Measurements from ENCODE around the gene SALL3. TPM values are rescaled to one million over a fixed set of nuclear protein-coding genes. Genes with fewer than 3 reads are reported as not detected.

The SALL3 gene
- total and polyA plus RNA-seq, 3 experiments from 2014 or later = not detected

DNA sequence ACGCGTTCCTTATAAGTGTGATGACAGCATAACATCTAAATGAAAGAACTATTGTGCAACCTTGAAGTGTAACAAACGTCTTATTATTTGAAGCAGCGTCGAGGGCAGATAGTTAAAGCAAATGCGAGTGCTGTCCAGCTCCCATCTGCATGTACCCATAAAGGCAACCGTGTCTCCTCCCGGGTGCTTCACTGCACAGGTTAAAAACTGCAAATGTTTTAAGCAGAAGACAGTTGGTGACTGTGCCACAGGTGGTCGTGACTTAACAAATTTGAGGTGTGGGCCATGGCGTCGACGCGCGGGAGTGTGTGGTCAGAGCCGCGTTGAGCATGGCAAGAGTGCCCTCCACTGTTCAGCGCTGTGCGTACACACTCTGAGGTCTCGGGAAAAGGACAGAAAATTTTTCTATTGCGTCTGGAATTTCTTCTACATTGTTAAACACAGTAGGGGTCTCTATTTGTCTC lies 6.4 kb downstream of the SALL3 start:
- ChIA-PET CTCF (no interaction called here), POLR2A (no interaction called here)
- Histone ChIP-seq H3K4me1 (ENCODE audit: insufficient read depth, low read length) (no peaks in the 10 kb centered on the region), H3K4me3 (ENCODE audit: low read length) (no peak overlapping the region), H3K9me3 (ENCODE audit: low read length) (no peaks in the 10 kb centered on the region), H3K27me3 (ENCODE audit: insufficient read depth, low read length, poor library complexity, severe bottlenecking) (peaks cover 20% of the 10 kb centered on the region), H3K27ac (ENCODE audit: low read depth, low read length) (no peak overlapping the region), H3K36me3 (ENCODE audit: insufficient read depth, low read length) (no peaks in the 10 kb centered on the region)
- peak overlapping the region in 1 of 8 donors; percentile 14 for H3K27ac Mint-ChIP-seq
- peaks cover 6 to 13% (median 6%) of the 10 kb centered on the region in 3 donors for H3K4me1 Mint-ChIP-seq
- H3K27me3 Mint-ChIP-seq = peaks cover 64 to 86% of the 10 kb centered on the region in 2 donors
- DNase-seq = no peak
- peaks cover 0 to 8% (median 5%) of the 10 kb centered on the region in 5 donors for H3K9me3 Mint-ChIP-seq
- no peak overlapping the region for H3K4me3 Mint-ChIP-seq
- H3K36me3 Mint-ChIP-seq = peaks cover 0 to 3% (median 1%) of the 10 kb centered on the region in 3 donors

DNA sequence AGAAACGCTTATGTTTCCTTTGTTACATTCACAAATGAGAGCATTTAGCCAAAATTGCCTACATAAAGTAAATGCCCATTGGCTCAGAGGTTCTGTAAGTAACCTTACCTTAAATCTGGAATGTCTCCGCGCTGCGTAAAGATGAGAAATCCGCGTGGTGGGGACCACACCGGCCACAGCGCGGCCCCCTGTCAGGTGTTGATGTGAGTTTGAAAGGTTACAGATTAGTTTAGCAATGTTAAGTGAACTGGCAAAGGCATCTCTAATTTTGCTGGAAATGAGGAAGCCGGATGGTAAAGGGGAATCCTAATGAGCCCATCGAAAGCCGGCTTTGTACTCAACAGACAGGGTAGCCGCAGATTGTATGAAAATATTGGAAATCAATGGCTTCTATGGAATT lies 11.8 kb downstream of the SALL3 start:
- no peaks in the 10 kb centered on the region for H3K36me3 Mint-ChIP-seq
- no peak overlapping the region for H3K27ac Mint-ChIP-seq
- no peaks in the 10 kb centered on the region for H3K4me1 Mint-ChIP-seq
- Histone ChIP-seq H3K4me3 (ENCODE audit: low read length) (no peak overlapping the region), H3K9me3 (ENCODE audit: low read length) (no peaks in the 10 kb centered on the region), H3K36me3 (ENCODE audit: insufficient read depth, low read length) (no peaks in the 10 kb centered on the region), H3K27me3 (ENCODE audit: insufficient read depth, low read length, poor library complexity, severe bottlenecking) (no peaks in the 10 kb centered on the region), H3K4me1 (ENCODE audit: insufficient read depth, low read length) (no peaks in the 10 kb centered on the region), H3K27ac (ENCODE audit: low read depth, low read length) (no peak overlapping the region)
- no peak for DNase-seq
- H3K27me3 Mint-ChIP-seq = peaks cover 24 to 32% of the 10 kb centered on the region in 2 donors
- no peaks in the 10 kb centered on the region for H3K9me3 Mint-ChIP-seq
- no peak overlapping the region for H3K4me3 Mint-ChIP-seq
- POLR2A ChIA-PET = no interaction called here
- CTCF ChIA-PET = no interaction called here

DNA sequence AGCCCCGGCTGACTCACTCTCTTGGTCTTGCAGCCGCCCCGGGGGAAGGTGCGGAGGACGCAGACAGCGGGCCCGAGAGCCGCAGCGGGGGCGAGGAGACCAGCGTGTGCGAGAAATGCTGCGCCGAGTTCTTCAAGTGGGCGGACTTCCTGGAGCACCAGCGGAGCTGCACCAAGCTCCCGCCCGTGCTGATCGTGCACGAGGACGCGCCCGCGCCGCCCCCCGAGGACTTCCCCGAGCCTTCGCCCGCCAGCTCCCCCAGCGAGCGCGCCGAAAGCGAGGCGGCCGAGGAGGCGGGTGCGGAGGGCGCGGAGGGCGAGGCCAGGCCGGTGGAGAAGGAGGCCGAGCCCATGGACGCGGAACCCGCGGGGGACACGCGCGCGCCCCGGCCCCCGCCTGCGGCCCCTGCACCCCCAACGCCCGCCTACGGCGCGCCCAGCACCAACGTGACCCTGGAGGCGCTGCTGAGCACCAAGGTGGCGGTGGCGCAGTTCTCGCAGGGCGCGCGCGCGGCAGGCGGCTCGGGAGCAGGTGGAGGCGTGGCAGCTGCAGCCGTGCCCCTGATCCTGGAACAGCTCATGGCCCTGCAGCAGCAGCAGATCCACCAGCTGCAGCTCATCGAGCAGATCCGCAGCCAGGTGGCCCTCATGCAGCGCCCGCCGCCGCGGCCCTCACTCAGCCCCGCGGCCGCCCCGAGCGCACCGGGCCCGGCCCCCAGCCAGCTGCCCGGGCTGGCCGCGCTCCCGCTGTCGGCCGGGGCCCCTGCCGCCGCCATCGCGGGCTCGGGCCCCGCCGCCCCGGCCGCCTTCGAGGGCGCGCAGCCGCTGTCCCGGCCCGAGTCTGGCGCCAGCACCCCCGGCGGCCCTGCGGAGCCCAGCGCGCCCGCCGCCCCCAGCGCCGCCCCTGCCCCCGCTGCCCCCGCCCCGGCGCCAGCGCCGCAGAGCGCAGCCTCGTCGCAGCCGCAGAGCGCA lies 12.7 kb downstream of the SALL3 start:
- peaks cover 18 to 25% of the 10 kb centered on the region in 2 donors for H3K27me3 Mint-ChIP-seq
- H3K27me3 ChIP-seq (ENCODE audit: insufficient read depth, low read length, poor library complexity, severe bottlenecking) = no peaks in the 10 kb centered on the region
- POLR2A ChIA-PET = no interaction called here
- no peak overlapping the region for H3K27ac ChIP-seq (ENCODE audit: low read depth, low read length)
- H3K36me3 ChIP-seq (ENCODE audit: insufficient read depth, low read length) = no peaks in the 10 kb centered on the region
- DNase-seq = no peak
- H3K9me3 Mint-ChIP-seq = no peaks in the 10 kb centered on the region
- H3K36me3 Mint-ChIP-seq = no peaks in the 10 kb centered on the region
- no peaks in the 10 kb centered on the region for H3K9me3 ChIP-seq (ENCODE audit: low read length)
- no peaks in the 10 kb centered on the region for H3K4me1 ChIP-seq (ENCODE audit: insufficient read depth, low read length)
- CTCF ChIA-PET = no interaction called here
- H3K4me3 ChIP-seq (ENCODE audit: low read length) = no peak overlapping the region
- H3K4me1 Mint-ChIP-seq = no peaks in the 10 kb centered on the region
- H3K27ac Mint-ChIP-seq = no peak overlapping the region
- H3K4me3 Mint-ChIP-seq = no peak overlapping the region

DNA sequence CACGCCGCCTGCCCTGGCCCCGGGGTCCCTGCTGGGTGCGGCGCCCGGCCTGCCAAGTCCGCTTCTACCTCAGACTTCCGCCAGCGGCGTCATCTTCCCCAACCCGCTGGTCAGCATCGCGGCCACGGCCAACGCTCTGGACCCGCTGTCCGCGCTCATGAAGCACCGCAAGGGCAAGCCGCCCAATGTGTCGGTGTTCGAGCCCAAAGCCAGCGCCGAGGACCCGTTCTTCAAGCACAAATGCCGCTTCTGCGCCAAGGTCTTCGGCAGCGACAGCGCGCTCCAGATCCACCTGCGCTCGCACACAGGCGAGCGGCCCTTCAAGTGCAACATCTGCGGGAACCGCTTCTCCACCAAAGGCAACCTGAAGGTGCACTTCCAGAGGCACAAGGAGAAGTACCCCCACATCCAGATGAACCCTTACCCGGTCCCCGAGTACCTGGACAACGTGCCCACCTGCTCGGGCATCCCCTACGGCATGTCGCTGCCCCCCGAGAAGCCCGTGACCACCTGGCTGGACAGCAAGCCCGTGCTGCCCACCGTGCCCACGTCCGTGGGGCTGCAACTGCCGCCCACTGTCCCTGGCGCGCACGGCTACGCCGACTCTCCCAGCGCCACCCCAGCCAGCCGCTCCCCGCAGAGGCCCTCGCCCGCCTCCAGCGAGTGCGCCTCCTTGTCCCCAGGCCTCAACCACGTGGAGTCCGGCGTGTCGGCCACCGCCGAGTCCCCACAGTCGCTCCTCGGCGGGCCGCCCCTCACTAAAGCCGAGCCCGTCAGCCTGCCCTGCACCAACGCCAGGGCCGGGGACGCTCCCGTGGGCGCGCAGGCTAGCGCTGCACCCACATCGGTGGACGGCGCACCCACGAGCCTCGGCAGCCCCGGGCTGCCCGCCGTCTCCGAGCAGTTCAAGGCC lies 13.7 kb downstream of the SALL3 start:
- no peak for DNase-seq
- no peaks in the 10 kb centered on the region for H3K27me3 ChIP-seq (ENCODE audit: insufficient read depth, low read length, poor library complexity, severe bottlenecking)
- Mint-ChIP-seq H3K9me3 (no peaks in the 10 kb centered on the region), H3K4me1 (no peaks in the 10 kb centered on the region), H3K27ac (no peak overlapping the region), H3K27me3 (peaks cover 9 to 20% of the 10 kb centered on the region in 2 donors), H3K4me3 (no peak overlapping the region), H3K36me3 (no peaks in the 10 kb centered on the region)
- no peak overlapping the region for H3K27ac ChIP-seq (ENCODE audit: low read depth, low read length)
- H3K9me3 ChIP-seq (ENCODE audit: low read length) = no peaks in the 10 kb centered on the region
- CTCF ChIA-PET = no interaction called here
- H3K4me3 ChIP-seq (ENCODE audit: low read length) = no peak overlapping the region
- POLR2A ChIA-PET = no interaction called here
- H3K4me1 ChIP-seq (ENCODE audit: insufficient read depth, low read length) = no peaks in the 10 kb centered on the region
- no peaks in the 10 kb centered on the region for H3K36me3 ChIP-seq (ENCODE audit: insufficient read depth, low read length)

DNA sequence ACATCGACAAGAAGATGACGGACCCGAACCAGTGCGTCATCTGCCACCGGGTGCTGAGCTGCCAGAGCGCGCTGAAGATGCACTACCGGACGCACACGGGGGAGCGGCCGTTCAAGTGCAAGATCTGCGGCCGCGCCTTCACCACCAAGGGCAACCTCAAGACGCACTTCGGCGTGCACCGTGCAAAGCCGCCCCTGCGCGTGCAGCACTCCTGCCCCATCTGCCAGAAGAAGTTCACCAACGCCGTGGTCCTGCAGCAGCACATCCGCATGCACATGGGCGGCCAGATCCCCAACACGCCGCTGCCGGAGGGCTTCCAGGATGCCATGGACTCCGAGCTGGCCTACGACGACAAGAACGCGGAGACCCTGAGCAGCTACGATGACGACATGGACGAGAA lies 14.4 kb downstream of the SALL3 start:
- CTCF ChIA-PET = no interaction called here
- no peaks in the 10 kb centered on the region for H3K36me3 Mint-ChIP-seq

DNA sequence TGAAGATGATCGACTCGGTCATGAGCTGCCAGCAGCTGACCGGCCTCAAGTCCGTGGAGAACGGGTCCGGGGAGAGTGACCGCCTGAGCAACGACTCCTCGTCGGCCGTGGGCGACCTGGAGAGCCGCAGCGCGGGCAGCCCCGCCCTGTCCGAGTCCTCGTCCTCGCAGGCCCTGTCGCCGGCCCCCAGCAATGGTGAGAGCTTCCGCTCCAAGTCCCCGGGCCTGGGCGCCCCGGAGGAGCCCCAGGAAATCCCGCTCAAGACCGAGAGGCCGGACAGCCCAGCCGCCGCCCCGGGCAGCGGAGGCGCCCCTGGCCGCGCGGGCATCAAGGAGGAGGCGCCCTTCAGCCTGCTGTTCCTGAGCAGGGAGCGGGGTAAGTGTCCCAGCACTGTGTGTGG lies 14.9 kb downstream of the SALL3 start:
- H3K4me1 ChIP-seq (ENCODE audit: insufficient read depth, low read length) = no peaks in the 10 kb centered on the region
- H3K27ac ChIP-seq (ENCODE audit: low read depth, low read length) = no peak overlapping the region
- ChIA-PET POLR2A (no interaction called here), CTCF (no interaction called here)
- Mint-ChIP-seq H3K4me1 (no peaks in the 10 kb centered on the region), H3K27ac (no peak overlapping the region), H3K27me3 (peaks cover 12 to 27% of the 10 kb centered on the region in 2 donors), H3K36me3 (no peaks in the 10 kb centered on the region), H3K9me3 (no peaks in the 10 kb centered on the region), H3K4me3 (no peak overlapping the region)
- no peaks in the 10 kb centered on the region for H3K27me3 ChIP-seq (ENCODE audit: insufficient read depth, low read length, poor library complexity, severe bottlenecking)
- H3K4me3 ChIP-seq (ENCODE audit: low read length) = no peak overlapping the region
- H3K36me3 ChIP-seq (ENCODE audit: insufficient read depth, low read length) = no peaks in the 10 kb centered on the region
- DNase-seq = no peak
- H3K9me3 ChIP-seq (ENCODE audit: low read length) = no peaks in the 10 kb centered on the region

More for the DNA sequence above, 14.4 kb downstream of the SALL3 start:
- H3K27me3 Mint-ChIP-seq = peaks cover 11 to 22% of the 10 kb centered on the region in 2 donors
- Histone ChIP-seq H3K27me3 (ENCODE audit: insufficient read depth, low read length, poor library complexity, severe bottlenecking) (no peaks in the 10 kb centered on the region), H3K4me1 (ENCODE audit: insufficient read depth, low read length) (no peaks in the 10 kb centered on the region), H3K36me3 (ENCODE audit: insufficient read depth, low read length) (no peaks in the 10 kb centered on the region), H3K4me3 (ENCODE audit: low read length) (no peak overlapping the region), H3K9me3 (ENCODE audit: low read length) (no peaks in the 10 kb centered on the region), H3K27ac (ENCODE audit: low read depth, low read length) (no peak overlapping the region)
- DNase-seq = no peak
- H3K27ac Mint-ChIP-seq = no peak overlapping the region
- H3K4me3 Mint-ChIP-seq = no peak overlapping the region
- POLR2A ChIA-PET = no interaction called here
- H3K4me1 Mint-ChIP-seq = no peaks in the 10 kb centered on the region
- no peaks in the 10 kb centered on the region for H3K9me3 Mint-ChIP-seq

DNA sequence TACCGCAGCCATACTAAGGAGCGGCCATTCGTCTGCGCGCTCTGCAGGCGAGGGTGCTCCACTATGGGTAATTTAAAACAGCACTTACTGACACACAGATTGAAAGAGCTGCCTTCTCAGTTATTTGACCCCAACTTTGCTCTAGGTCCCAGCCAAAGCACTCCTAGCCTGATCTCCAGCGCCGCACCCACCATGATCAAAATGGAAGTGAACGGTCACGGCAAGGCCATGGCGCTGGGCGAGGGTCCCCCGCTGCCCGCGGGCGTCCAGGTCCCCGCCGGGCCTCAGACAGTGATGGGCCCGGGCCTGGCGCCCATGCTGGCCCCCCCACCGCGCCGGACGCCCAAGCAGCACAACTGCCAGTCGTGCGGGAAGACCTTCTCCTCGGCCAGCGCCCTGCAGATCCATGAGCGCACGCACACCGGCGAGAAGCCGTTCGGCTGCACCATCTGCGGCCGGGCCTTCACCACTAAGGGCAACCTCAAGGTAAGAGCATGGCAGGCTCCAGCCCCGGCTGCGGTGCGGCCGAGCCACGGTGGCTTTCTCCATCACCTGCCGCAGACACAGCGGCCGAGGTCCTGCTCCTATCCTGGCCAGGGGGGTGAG lies 15.5 kb downstream of the SALL3 start:
- Mint-ChIP-seq H3K27ac (no peak overlapping the region), H3K4me1 (no peaks in the 10 kb centered on the region), H3K36me3 (no peaks in the 10 kb centered on the region), H3K27me3 (peaks cover 12 to 29% of the 10 kb centered on the region in 2 donors), H3K4me3 (no peak overlapping the region), H3K9me3 (no peaks in the 10 kb centered on the region)
- no peaks in the 10 kb centered on the region for H3K27me3 ChIP-seq (ENCODE audit: insufficient read depth, low read length, poor library complexity, severe bottlenecking)
- DNase-seq = no peak
- ChIA-PET CTCF (no interaction called here), POLR2A (no interaction called here)
- no peaks in the 10 kb centered on the region for H3K9me3 ChIP-seq (ENCODE audit: low read length)
- H3K36me3 ChIP-seq (ENCODE audit: insufficient read depth, low read length) = no peaks in the 10 kb centered on the region
- H3K27ac ChIP-seq (ENCODE audit: low read depth, low read length) = no peak overlapping the region
- H3K4me3 ChIP-seq (ENCODE audit: low read length) = no peak overlapping the region
- H3K4me1 ChIP-seq (ENCODE audit: insufficient read depth, low read length) = no peaks in the 10 kb centered on the region

Data from CD8-positive, alpha-beta memory T cell (primary cell).